GM23338 (cell line): ENCODE results near the gene UBE2G1. TPM values are rescaled to one million over a fixed set of nuclear protein-coding genes. Genes with fewer than 3 reads are reported as not detected.
A peak's percentile ranks its signal among the peaks of the same experiment; 100 is the strongest.

Experiments used
- ATAC-seq: fragments of 200-7000 bp; cut with Tn5 transposase; 3 replicates; pipeline ENCODE4 v1.9.1; 2020
- DNase-seq: peaks from one replicate; pipeline ENCODE4 v3.0.0-alpha.2; 2015; ENCODE audit warnings: low spot score
- H2AFZ ChIP-seq: fragments of 200-600 bp; sonication (generic); 2 replicates; pipeline ENCODE4 v1.8.0; 2016; ENCODE audit warnings: antibody characterized with exemption, mild to moderate bottlenecking, moderate library complexity
- H3F3A ChIP-seq: fragments of 200-600 bp; sonication (generic); replicated peaks from 2 replicates; pipeline ENCODE4 v1.8.0; 2017; ENCODE audit warnings: antibody characterized with exemption, mixed run types, low read depth
- H3K27ac ChIP-seq: fragments of 200-600 bp; sonication (generic); 2 replicates; pipeline ENCODE4 v1.6.1; 2016; ENCODE audit warnings: low read depth
- H3K27me3 ChIP-seq: fragments of 200-600 bp; sonication (generic); 2 replicates; pipeline ENCODE4 v1.8.0; 2016; ENCODE audit warnings: mild to moderate bottlenecking, mixed run types, moderate library complexity; ENCODE audit not compliant: insufficient read depth
- H3K36me3 ChIP-seq: fragments of 200-600 bp; sonication (generic); 2 replicates; pipeline ENCODE4 v1.8.0; 2016; ENCODE audit warnings: mild to moderate bottlenecking; ENCODE audit not compliant: insufficient read depth
- H3K4me1 ChIP-seq: fragments of 200-600 bp; sonication (generic); 2 replicates; pipeline ENCODE4 v1.8.0; 2016; ENCODE audit warnings: mild to moderate bottlenecking, moderate library complexity; ENCODE audit not compliant: insufficient read depth
- H3K4me2 ChIP-seq: fragments of 200-600 bp; sonication (generic); 2 replicates; pipeline ENCODE4 v1.7.1; 2017; ENCODE audit warnings: mixed run types
- H3K4me3 ChIP-seq: fragments of 200-600 bp; sonication (generic); 2 replicates; pipeline ENCODE4 v1.6.1; 2016; ENCODE audit warnings: mixed run types
- H3K79me2 ChIP-seq: fragments of 200-600 bp; sonication (generic); replicated peaks from 2 replicates; pipeline ENCODE4 v1.8.0; 2017; ENCODE audit warnings: mild to moderate bottlenecking; ENCODE audit not compliant: insufficient read depth
- H3K9me2 ChIP-seq: fragments of 200-600 bp; sonication (generic); 2 replicates; pipeline ENCODE4 v1.8.0; 2017; ENCODE audit not compliant: insufficient read depth
- H4K20me1 ChIP-seq: fragments of 200-600 bp; sonication (generic); replicated peaks from 2 replicates; pipeline ENCODE4 v1.8.0; 2017; ENCODE audit warnings: mild to moderate bottlenecking; ENCODE audit not compliant: insufficient read depth
- H3K27ac Mint-ChIP-seq: 2 replicates; pipeline ENCODE4 v1.8.0; 2020; ENCODE audit warnings: inconsistent platforms, mild to moderate bottlenecking, moderate library complexity, mixed read lengths
- H3K27me3 Mint-ChIP-seq: 3 replicates; pipeline ENCODE4 v1.8.0; 2022; ENCODE audit warnings: low read depth, mild to moderate bottlenecking, moderate library complexity, mixed read lengths, inconsistent platforms; ENCODE audit not compliant: insufficient read depth, poor library complexity
- H3K36me3 Mint-ChIP-seq: 3 replicates; pipeline ENCODE4 v1.8.0; 2021; ENCODE audit warnings: low read depth, mild to moderate bottlenecking, inconsistent platforms, moderate library complexity, mixed read lengths
- H3K4me1 Mint-ChIP-seq: 3 replicates; pipeline ENCODE4 v1.8.0; 2020; ENCODE audit warnings: mild to moderate bottlenecking, inconsistent platforms, mixed read lengths
- H3K4me3 Mint-ChIP-seq: 3 replicates; pipeline ENCODE4 v1.8.0; 2021; ENCODE audit warnings: moderate library complexity, mild to moderate bottlenecking, inconsistent platforms, mixed read lengths
- H3K9me3 Mint-ChIP-seq: 3 replicates; pipeline ENCODE4 v1.8.0; 2020; ENCODE audit warnings: moderate library complexity, mild to moderate bottlenecking, inconsistent platforms, mixed read lengths
- CREB1 ChIP-seq: fragments of 250-450 bp; sonication (Bioruptor Pico); IDR thresholded peaks from 2 replicates; pipeline ENCODE4 v1.5.0; 2020; ENCODE audit warnings: low read depth, mild to moderate bottlenecking, moderate library complexity
- CTCF ChIP-seq, 2 experiments: fragments of 200-600 bp in 1 of 2; sonication (generic) in 1 of 2; conservative IDR thresholded peaks; 2 replicates each; pipeline versions ENCODE4 v1.5.1 to v1.6.1; 2016 to 2017; ENCODE audit warnings: antibody characterized with exemption in 2 of 2, low read depth in 2 of 2, mild to moderate bottlenecking in 2 of 2, moderate library complexity in 1 of 2
- ETS1 ChIP-seq: IDR thresholded peaks from 2 replicates; pipeline ENCODE4 v1.6.1; 2016; ENCODE audit warnings: antibody characterized with exemption
- EZH2 ChIP-seq: fragments of 200-600 bp; sonication (generic); IDR thresholded peaks from one replicate; pipeline ENCODE4 v1.8.0; 2017; ENCODE audit warnings: antibody characterized with exemption, mild to moderate bottlenecking, low read depth; ENCODE audit not compliant: unreplicated experiment
- EZH2phosphoT487 ChIP-seq: fragments of 200-600 bp; sonication (generic); IDR thresholded peaks from one replicate; pipeline ENCODE4 v1.8.1; 2018; ENCODE audit warnings: antibody characterized with exemption; ENCODE audit not compliant: unreplicated experiment
- JUNB ChIP-seq: IDR thresholded peaks from one replicate; pipeline ENCODE4 v1.6.1; 2016; ENCODE audit warnings: antibody characterized with exemption; ENCODE audit not compliant: unreplicated experiment
- NANOG ChIP-seq: IDR thresholded peaks from 2 replicates; pipeline ENCODE4 v1.6.1; 2016; ENCODE audit warnings: antibody characterized with exemption, borderline replicate concordance
- POLR2AphosphoS5 ChIP-seq: IDR thresholded peaks from 2 replicates; pipeline ENCODE4 v1.6.1; 2016; ENCODE audit warnings: antibody characterized with exemption, low read depth
- STAT1 ChIP-seq: IDR thresholded peaks from one replicate; pipeline ENCODE4 v1.6.1; 2016; ENCODE audit warnings: antibody characterized with exemption; ENCODE audit not compliant: unreplicated experiment
- ZNF331 ChIP-seq: fragments of 250-450 bp; sonication (Bioruptor Pico); IDR thresholded peaks from 2 replicates; pipeline ENCODE4 v1.5.0; 2020; ENCODE audit warnings: low read depth, mild to moderate bottlenecking, moderate library complexity
- polyA plus RNA-seq: library from polyadenylated mRNA; unstranded; fragments of >200 nt; fragmentation: Nextera tagmentation; extraction: Ambion mirVana; gene quantifications from 2 replicates; pipeline ENCODE4 v1.2.1, GENCODE V29; 2016
- total RNA-seq: library from RNA; depleted of rRNA; stranded (reverse); fragments of >200 nt; shearing (Covaris generic); gene quantifications from 2 replicates; pipeline ENCODE4 v1.2.3, GENCODE V29; 2014
- TF ChIP-seq, protein P1 (sequence below): IDR thresholded peaks from one replicate; pipeline ENCODE4 v1.6.1; 2018; ENCODE audit warnings: antibody characterized with exemption; ENCODE audit not compliant: unreplicated experiment

The UBE2G1 gene
- total and polyA plus RNA-seq, 2 experiments from 2014 or later: 71.9 to 145 TPM

- TF ChIP-seq, protein P1, sequence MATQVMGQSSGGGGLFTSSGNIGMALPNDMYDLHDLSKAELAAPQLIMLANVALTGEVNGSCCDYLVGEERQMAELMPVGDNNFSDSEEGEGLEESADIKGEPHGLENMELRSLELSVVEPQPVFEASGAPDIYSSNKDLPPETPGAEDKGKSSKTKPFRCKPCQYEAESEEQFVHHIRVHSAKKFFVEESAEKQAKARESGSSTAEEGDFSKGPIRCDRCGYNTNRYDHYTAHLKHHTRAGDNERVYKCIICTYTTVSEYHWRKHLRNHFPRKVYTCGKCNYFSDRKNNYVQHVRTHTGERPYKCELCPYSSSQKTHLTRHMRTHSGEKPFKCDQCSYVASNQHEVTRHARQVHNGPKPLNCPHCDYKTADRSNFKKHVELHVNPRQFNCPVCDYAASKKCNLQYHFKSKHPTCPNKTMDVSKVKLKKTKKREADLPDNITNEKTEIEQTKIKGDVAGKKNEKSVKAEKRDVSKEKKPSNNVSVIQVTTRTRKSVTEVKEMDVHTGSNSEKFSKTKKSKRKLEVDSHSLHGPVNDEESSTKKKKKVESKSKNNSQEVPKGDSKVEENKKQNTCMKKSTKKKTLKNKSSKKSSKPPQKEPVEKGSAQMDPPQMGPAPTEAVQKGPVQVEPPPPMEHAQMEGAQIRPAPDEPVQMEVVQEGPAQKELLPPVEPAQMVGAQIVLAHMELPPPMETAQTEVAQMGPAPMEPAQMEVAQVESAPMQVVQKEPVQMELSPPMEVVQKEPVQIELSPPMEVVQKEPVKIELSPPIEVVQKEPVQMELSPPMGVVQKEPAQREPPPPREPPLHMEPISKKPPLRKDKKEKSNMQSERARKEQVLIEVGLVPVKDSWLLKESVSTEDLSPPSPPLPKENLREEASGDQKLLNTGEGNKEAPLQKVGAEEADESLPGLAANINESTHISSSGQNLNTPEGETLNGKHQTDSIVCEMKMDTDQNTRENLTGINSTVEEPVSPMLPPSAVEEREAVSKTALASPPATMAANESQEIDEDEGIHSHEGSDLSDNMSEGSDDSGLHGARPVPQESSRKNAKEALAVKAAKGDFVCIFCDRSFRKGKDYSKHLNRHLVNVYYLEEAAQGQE: no peak
- TF ChIP-seq EZH2phosphoT487: no peak
- no peak for TF ChIP-seq ZNF331 (CRISPR knock-in tag)
These were observed 8.8 kb downstream of the UBE2G1 start (continued) for GRCh38 chr17:4357671-4358070.

DNA sequence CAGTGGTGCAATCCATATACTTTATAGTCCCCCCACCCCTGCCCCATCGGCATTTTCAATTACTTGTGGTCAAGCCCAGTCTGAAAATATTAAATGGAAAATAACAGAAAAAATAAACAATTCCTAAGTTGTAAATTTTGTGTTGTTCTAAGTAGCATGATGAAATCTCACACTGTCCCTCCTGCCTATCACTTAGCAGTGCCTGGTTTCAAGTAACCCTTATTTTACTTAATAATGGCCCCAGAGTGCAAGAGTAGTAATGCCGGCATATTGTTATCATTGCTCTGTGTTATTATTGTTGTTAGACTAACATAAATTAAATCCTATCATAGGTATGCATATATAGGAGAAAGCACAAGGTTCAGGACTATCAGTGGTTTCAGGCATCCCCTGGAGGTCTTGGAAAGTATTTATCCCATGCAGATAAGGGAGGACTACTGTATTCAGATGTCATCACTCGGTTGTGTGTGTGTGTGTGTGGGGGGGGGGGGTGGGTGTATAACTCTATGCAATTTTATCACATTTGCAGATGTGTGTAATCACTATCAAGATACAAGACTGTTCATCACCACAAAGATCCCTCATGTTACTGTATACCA lies 9.3 kb downstream of the UBE2G1 start:
- Mint-ChIP-seq H3K36me3 (peaks cover 28% of the 10 kb centered on the region), H3K27me3 (peaks cover 2% of the 10 kb centered on the region), H3K27ac (peak overlapping the region; percentile 56), H3K4me3 (no peak overlapping the region), H3K9me3 (no peaks in the 10 kb centered on the region), H3K4me1 (peaks cover 37% of the 10 kb centered on the region)
- Histone ChIP-seq H4K20me1 (peaks cover 87% of the 10 kb centered on the region), H3F3A (no peaks in the 10 kb centered on the region; the same call in 1 of the 2 replicates), H3K4me1 (peaks cover 34% of the 10 kb centered on the region), H3K4me3 (no peak overlapping the region), H3K36me3 (peaks cover 5% of the 10 kb centered on the region; the same call in 1 of the 2 replicates), H3K79me2 (peaks cover 100% of the 10 kb centered on the region), H2AFZ (no peak overlapping the region), H3K9me2 (no peaks in the 10 kb centered on the region), H3K4me2 (no peak overlapping the region), H3K27ac (peak overlapping the region; percentile 43), H3K27me3 (no peaks in the 10 kb centered on the region)
- ATAC-seq (no peak), DNase-seq (no peak)
- TF ChIP-seq CREB1 (CRISPR knock-in tag) (no peak), JUNB (no peak), NANOG (no peak), POLR2AphosphoS5 (no peak), STAT1 (no peak), CTCF (conservative IDR thresholded peaks at IDR 0.05; ENCODE audit: low read depth in 2 of 2) (0 out of 4 replicates have a peak, but pooled peaks of 1 of the 2 experiments have one; percentile 2), ETS1 (no peak), EZH2 (no peak)
- TF ChIP-seq, protein P1: no peak
